H1 (cell line): Measurements from ENCODE around the gene TRAPPC6A. TPM values are rescaled to one million over a fixed set of nuclear protein-coding genes. Genes with fewer than 3 reads are reported as not detected.

Experiments
- CTCF ChIA-PET: fragments of 300-600 bp; sonication (Branson Sonifier 250); formaldehyde crosslinking; loops from one replicate; lab custom pipeline; 2021; ENCODE audit not compliant: partially characterized antibody; lab: Charles Lee
- POLR2A ChIA-PET: fragments of 300-600 bp; sonication (Branson Sonifier 250); formaldehyde crosslinking; loops from one replicate; lab custom pipeline; 2021; ENCODE audit warnings: inconsistent platforms; ENCODE audit not compliant: partially characterized antibody; lab: Charles Lee
- DNase-seq, 2 experiments: peaks; one replicate each; pipeline versions ENCODE4 v3.0.0 to v3.0.0-alpha.2; 2010 to 2022; ENCODE audit warnings: low spot score in 2 of 2, low read depth in 1 of 2, mixed read lengths in 1 of 2
- FAIRE-seq: peaks from 2 replicates; lab custom pipeline; 2011; peaks lifted over from hg19 to GRCh38; lab: Jason Lieb, UNC
- H2AFZ ChIP-seq: 2 replicates; pipeline ENCODE4 v1.8.1; 2012; ENCODE audit warnings: low read length, inconsistent platforms
- H2AK5ac ChIP-seq: 2 replicates; pipeline ENCODE4 v1.6.1; 2013; ENCODE audit warnings: low read depth, low read length
- H2BK120ac ChIP-seq: replicated peaks from 2 replicates; pipeline ENCODE3; 2013; ENCODE audit warnings: low read depth, low read length, inconsistent platforms
- H2BK12ac ChIP-seq: 2 replicates; pipeline ENCODE4 v1.6.1; 2013; ENCODE audit warnings: low read depth, low read length
- H2BK15ac ChIP-seq: 2 replicates; pipeline ENCODE4 v1.6.1; 2013; ENCODE audit warnings: low read length
- H2BK20ac ChIP-seq: 2 replicates; pipeline ENCODE4 v1.6.1; 2013; ENCODE audit warnings: low read length
- H2BK5ac ChIP-seq: 2 replicates; pipeline ENCODE4 v1.6.1; 2013; ENCODE audit warnings: low read depth, low read length
- H3K14ac ChIP-seq: 2 replicates; pipeline ENCODE4 v1.6.1; 2013; ENCODE audit warnings: inconsistent platforms; ENCODE audit not compliant: insufficient read length
- H3K18ac ChIP-seq: 2 replicates; pipeline ENCODE4 v1.6.1; 2013; ENCODE audit warnings: low read length; ENCODE audit errors: extremely low read depth
- H3K23ac ChIP-seq: 2 replicates; pipeline ENCODE4 v1.6.1; 2013; ENCODE audit warnings: inconsistent platforms; ENCODE audit not compliant: insufficient read length
- H3K23me2 ChIP-seq: 2 replicates; pipeline ENCODE4 v1.6.1; 2013; ENCODE audit warnings: low read depth, low read length
- H3K27ac ChIP-seq: 2 replicates; pipeline ENCODE4 v1.6.1; 2011; ENCODE audit warnings: low read depth, low read length, inconsistent platforms
- H3K27me3 ChIP-seq, 4 experiments: replicated peaks in 1 of 4; 1 replicate in 1 of 4; 2 replicates in 3 of 4; pipeline versions ENCODE4 v1.6.1 to v1.8.1; 2011 to 2013; ENCODE audit warnings: low read length in 3 of 4, mild to moderate bottlenecking in 3 of 4, inconsistent platforms in 2 of 4, mixed read lengths in 2 of 4, moderate library complexity in 1 of 4; ENCODE audit not compliant: control insufficient read depth in 3 of 4, insufficient read depth in 3 of 4; ENCODE audit errors: extremely low read depth in 1 of 4
- H3K36me3 ChIP-seq, 4 experiments: 2 replicates each; pipeline versions ENCODE4 v1.6.1 to v1.8.1; 2011 to 2013; ENCODE audit warnings: mild to moderate bottlenecking in 4 of 4, low read length in 3 of 4, moderate library complexity in 2 of 4, control low read depth in 1 of 4, inconsistent platforms in 1 of 4; ENCODE audit not compliant: insufficient read depth in 4 of 4, control insufficient read depth in 2 of 4
- H3K4ac ChIP-seq: replicated peaks from 2 replicates; pipeline ENCODE3; 2013; ENCODE audit warnings: low read length, low read depth, mixed read lengths, inconsistent platforms; ENCODE audit not compliant: insufficient read length
- H3K4me1 ChIP-seq, 4 experiments: replicated peaks in 1 of 4; 1 replicate in 1 of 4; 2 replicates in 3 of 4; pipeline versions ENCODE4 v1.6.1 to v1.8.1; 2011 to 2013; ENCODE audit warnings: low read length in 3 of 4, inconsistent platforms in 2 of 4, mixed read lengths in 1 of 4; ENCODE audit not compliant: insufficient read depth in 4 of 4, control insufficient read depth in 3 of 4
- H3K4me2 ChIP-seq, 2 experiments: 2 replicates each; pipeline versions ENCODE4 v1.6.1 to v1.8.1; 2011 to 2013; ENCODE audit warnings: low read depth in 2 of 2, low read length in 2 of 2, control low read depth in 1 of 2, inconsistent platforms in 1 of 2, mild to moderate bottlenecking in 1 of 2; ENCODE audit not compliant: insufficient read depth in 1 of 2
- H3K4me3 ChIP-seq, 4 experiments: fragments of 200-600, 300-600 bp in 1 of 4; sonication (generic), shearing (Covaris generic), sonication (Bioruptor Twin) in 1 of 4; 2 replicates each; pipeline versions ENCODE4 v1.5.1 to v1.8.1; 2011 to 2016; ENCODE audit warnings: low read length in 4 of 4, low read depth in 3 of 4, control low read depth in 2 of 4, inconsistent platforms in 2 of 4, mild to moderate bottlenecking in 2 of 4, mixed read lengths in 1 of 4, moderate library complexity in 1 of 4; ENCODE audit not compliant: insufficient read depth in 2 of 4; ENCODE audit errors: extremely low read depth in 1 of 4
- H3K56ac ChIP-seq: replicated peaks from 2 replicates; pipeline ENCODE3; 2013; ENCODE audit warnings: low read depth, mild to moderate bottlenecking, mixed read lengths, low read length, inconsistent platforms; ENCODE audit not compliant: insufficient read length
- H3K79me1 ChIP-seq: 2 replicates; pipeline ENCODE4 v1.6.1; 2013; ENCODE audit warnings: low read depth, low read length, control low read depth
- H3K79me2 ChIP-seq, 2 experiments: 2 replicates each; pipeline versions ENCODE4 v1.6.1 to v1.8.1; 2012 to 2013; ENCODE audit warnings: low read length in 2 of 2, mild to moderate bottlenecking in 2 of 2, inconsistent platforms in 1 of 2; ENCODE audit not compliant: insufficient read depth in 2 of 2, control insufficient read depth in 1 of 2
- H3K9ac ChIP-seq, 4 experiments: replicated peaks in 1 of 4; 1 replicate in 1 of 4; 2 replicates in 3 of 4; pipeline versions ENCODE4 v1.6.1 to v1.8.1; 2011 to 2013; ENCODE audit warnings: low read depth in 3 of 4, low read length in 3 of 4, control low read depth in 2 of 4, mild to moderate bottlenecking in 2 of 4, moderate library complexity in 2 of 4, inconsistent platforms in 1 of 4; ENCODE audit errors: extremely low read depth in 1 of 4
- H3K9me3 ChIP-seq, 2 experiments: 2 replicates each; pipeline versions ENCODE4 v1.6.1 to v1.8.1; 2012 to 2013; ENCODE audit warnings: mild to moderate bottlenecking in 2 of 2, moderate library complexity in 2 of 2, control low read depth in 1 of 2, inconsistent platforms in 1 of 2, low read depth in 1 of 2, low read length in 1 of 2, mixed read lengths in 1 of 2; ENCODE audit not compliant: insufficient read depth in 2 of 2
- H4K20me1 ChIP-seq, 2 experiments: replicated peaks in 1 of 2; 2 replicates each; pipeline versions ENCODE3 to v1.8.1; 2011 to 2013; ENCODE audit warnings: inconsistent platforms in 2 of 2, low read length in 2 of 2, mild to moderate bottlenecking in 1 of 2; ENCODE audit not compliant: insufficient read depth in 2 of 2, control insufficient read depth in 1 of 2
- H4K5ac ChIP-seq: 2 replicates; pipeline ENCODE4 v1.6.1; 2013; ENCODE audit warnings: low read length, low read depth, mixed read lengths, inconsistent platforms; ENCODE audit not compliant: insufficient read length
- H4K8ac ChIP-seq: 2 replicates; pipeline ENCODE4 v1.8.0; 2013; ENCODE audit warnings: mild to moderate bottlenecking, moderate library complexity, low read length, inconsistent platforms; ENCODE audit not compliant: insufficient read depth; ENCODE audit errors: extremely low read depth
- H4K91ac ChIP-seq: replicated peaks from 2 replicates; pipeline ENCODE3; 2013; ENCODE audit warnings: low read length, mixed read lengths, inconsistent platforms; ENCODE audit not compliant: insufficient read length
- RXRA ChIP-seq: IDR thresholded peaks from 2 replicates; pipeline ENCODE4 v1.6.1; 2011; ENCODE audit warnings: low read depth, mild to moderate bottlenecking, low read length, moderate library complexity; ENCODE audit not compliant: insufficient read depth
- SIX5 ChIP-seq: IDR thresholded peaks from 2 replicates; pipeline ENCODE4 v1.6.1; 2011; ENCODE audit warnings: mild to moderate bottlenecking, low read depth, low read length
- WGBS, 2 experiments: shearing (Covaris generic) in 1 of 2; methylation state at CpG; one replicate each; pipeline versions ENCODE4 v1.1.6 to v1.1.7; 2013 to 2015; ENCODE audit warnings: low lambda C conversion rate in 2 of 2, mixed read lengths in 2 of 2, inconsistent platforms in 1 of 2, low coverage in 1 of 2, missing lambda C conversion rate in 1 of 2; ENCODE audit not compliant: insufficient replicate concordance in 2 of 2, insufficient coverage in 1 of 2, insufficient read length in 1 of 2; ENCODE audit errors: extremely low coverage in 1 of 2, missing lambda C conversion rate in 1 of 2; 5-methylcytosine and 5-hydroxymethylcytosine counted together
- polyA plus RNA-seq, 7 experiments: library from polyadenylated mRNA; depleted of rRNA in 3 of 7; stranded (reverse) in 5 of 7; unstranded in 2 of 7; fragments of >200 nt in 5 of 7; fragments of 200-250 nt in 2 of 7; gene quantifications; 1 replicate in 5 of 7; 2 replicates in 1 of 7; 4 replicates in 1 of 7; pipeline versions ENCODE4 v1.2.1 to v1.2.3, GENCODE V29; 2011 to 2013; ENCODE audit warnings: missing spikeins in 2 of 7, mixed read lengths in 2 of 7
- total RNA-seq: library from RNA; stranded (reverse); fragmentation: NEBNext Ultra II Directional; extraction: Animal tissue kit (Norgen Biotek cat#: 25700); gene quantifications from 2 replicates; pipeline ENCODE4 v1.2.1, GENCODE V29; 2021

The TRAPPC6A gene
- total and polyA plus RNA-seq, 2 of the 8 experiments (the other 6 are each of a cell fraction or from before 2014, with no cell fraction given): 31.8 to 130 TPM

GRCh38 chr19:45121827-45122345 lies 56.2 kb downstream of the TRAPPC6A start:
- Histone ChIP-seq H3K9me3 (no peaks in the 10 kb centered on the region), H2BK15ac (no peak overlapping the region), H4K20me1 (peaks cover 25 to 51% of the 10 kb centered on the region in 2 experiments), H2BK120ac (no peak overlapping the region), H3K4ac (no peak overlapping the region), H3K4me3 (no peak overlapping the region), H2BK20ac (no peak overlapping the region), H3K56ac (no peak overlapping the region), H3K36me3 (no peaks in the 10 kb centered on the region), H3K79me1 (peaks cover 38% of the 10 kb centered on the region), H3K4me1 (peaks cover 0 to 11% (median 1%) of the 10 kb centered on the region in 4 experiments; a peak in 6 of 7 replicates), H3K18ac (no peak overlapping the region), H2BK12ac (no peak overlapping the region), H4K5ac (no peak overlapping the region), H3K23me2 (no peaks in the 10 kb centered on the region), H3K14ac (no peak overlapping the region), H3K9ac (no peak overlapping the region)
- no peak for DNase-seq
- ChIA-PET POLR2A (interaction anchor here (1.6 to 2.8 kb wide), 2 partner anchors 9 to 32 kb away, joined by 6 to 8 read pairs; no protein-coding TSS in a partner anchor), CTCF (interaction anchor here (5.5 to 6.1 kb wide), 2 partner anchors 9 to 22 kb away, joined by 57 to 73 read pairs; no protein-coding TSS in a partner anchor)
- FAIRE-seq: no peak
- WGBS, 2 experiments: 85% methylated on average over 11 of the region's 11 CpGs; no CpG with 5 or more reads in 1 of the 2 experiments
- TF ChIP-seq SIX5 (no peak), RXRA (no peak)
- TF ChIP-seq, all 59 proteins: peak for 0
- no peak overlapping the region for H4K8ac ChIP-seq
- no peak overlapping the region for H4K91ac ChIP-seq
- no peak overlapping the region for H2AK5ac ChIP-seq
- no peak overlapping the region for H3K23ac ChIP-seq
- H2BK5ac ChIP-seq: no peak overlapping the region
- no peak overlapping the region for H3K27ac ChIP-seq
- H3K27me3 ChIP-seq: no peaks in the 10 kb centered on the region
- H2AFZ ChIP-seq: no peak overlapping the region
- no peak overlapping the region for H3K4me2 ChIP-seq
- H3K79me2 ChIP-seq: peaks cover 0 to 64% of the 10 kb centered on the region in 2 experiments; a peak in 2 of 4 replicates
